ENCODE data around the gene GALT. TPM values are rescaled to one million over a fixed set of nuclear protein-coding genes. Genes with fewer than 3 reads are reported as not detected.

Gene GALT
- total and polyA plus RNA-seq, 8 donors: 17.4 to 148 (median 35.9) TPM

GRCh38 chr9:34624475-34625185 is 21.8 kb upstream of the GALT start:
- no peak for TF ChIP-seq POLR2AphosphoS5 (IDR thresholded peaks at IDR 0.05)
- no peak for TF ChIP-seq CTCF (IDR thresholded peaks at IDR 0.05)
- no peak for TF ChIP-seq POLR2A (IDR thresholded peaks at IDR 0.05)
- no peak for TF ChIP-seq EP300 (IDR thresholded peaks at IDR 0.05)
- DNase-seq: no peak
- intact Hi-C loops (cut with DNase I; ENCODE audit: low total_unique reads): no loop called here
- 12 to 25% (median 16%) methylated on average over 17 to 39 of the region's 39 CpGs for WGBS, 5 donors
- peaks cover 23 to 43% (median 37%) of the 10 kb centered on the region in 4 donors for H3K4me1 ChIP-seq
- no peak overlapping the region for H3K4me3 ChIP-seq
- no peaks in the 10 kb centered on the region for H3K9me3 ChIP-seq
- H3K27me3 ChIP-seq: peaks cover 30 to 86% (median 79%) of the 10 kb centered on the region in 3 donors
- H3K27ac ChIP-seq: no peak overlapping the region
- H3K36me3 ChIP-seq: no peaks in the 10 kb centered on the region

DNA sequence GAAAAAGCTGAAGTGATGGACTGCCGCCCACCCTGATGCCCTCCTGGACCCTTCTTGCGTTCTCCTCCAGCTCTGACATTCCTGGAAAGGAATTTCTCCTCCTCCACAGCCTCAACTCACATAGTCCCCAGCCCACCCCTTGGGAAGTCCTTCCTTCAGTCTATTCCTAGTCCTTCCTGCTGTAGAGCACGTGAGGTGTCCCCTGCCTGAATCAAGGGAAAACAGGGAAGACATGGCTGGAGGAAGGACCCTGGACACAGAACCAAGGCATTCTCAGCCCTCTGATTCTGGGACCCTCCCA is 21.3 kb upstream of the GALT start:
- H3K36me3 ChIP-seq: no peaks in the 10 kb centered on the region
- intact Hi-C loops (cut with DNase I; ENCODE audit: low total_unique reads): no loop called here
- peaks cover 30 to 91% (median 84%) of the 10 kb centered on the region in 3 donors for H3K27me3 ChIP-seq
- no peak for DNase-seq
- no peak overlapping the region for H3K4me3 ChIP-seq
- no peak for TF ChIP-seq POLR2AphosphoS5 (IDR thresholded peaks at IDR 0.05)
- peaks cover 21 to 38% (median 33%) of the 10 kb centered on the region in 4 donors for H3K4me1 ChIP-seq
- H3K9me3 ChIP-seq: no peaks in the 10 kb centered on the region
- H3K27ac ChIP-seq: no peak overlapping the region
- WGBS, 5 donors: 45 to 66% (median 59%) methylated on average over 3 of the region's 3 CpGs

- TF ChIP-seq POLR2A (IDR thresholded peaks at IDR 0.05) (no peak), EP300 (IDR thresholded peaks at IDR 0.05) (no peak), POLR2AphosphoS5 (IDR thresholded peaks at IDR 0.05) (no peak), CTCF (IDR thresholded peaks at IDR 0.05) (no peak)
- Histone ChIP-seq H3K9me3 (no peaks in the 10 kb centered on the region), H3K4me1 (peaks cover 21 to 31% (median 27%) of the 10 kb centered on the region in 4 donors), H3K27ac (no peak overlapping the region), H3K36me3 (no peaks in the 10 kb centered on the region), H3K4me3 (peak overlapping the region; percentile 46 to 57 (median 46)), H3K27me3 (peaks cover 30 to 83% (median 79%) of the 10 kb centered on the region in 3 donors)
- intact Hi-C loops (cut with DNase I; ENCODE audit: low total_unique reads): no loop called here
- no peak for DNase-seq
- WGBS, 5 donors: 34 to 43% (median 36%) methylated on average over 19 to 20 of the region's 20 CpGs
Measured at GRCh38 chr9:34627716-34628655, 18.5 kb upstream of the GALT start.

DNA sequence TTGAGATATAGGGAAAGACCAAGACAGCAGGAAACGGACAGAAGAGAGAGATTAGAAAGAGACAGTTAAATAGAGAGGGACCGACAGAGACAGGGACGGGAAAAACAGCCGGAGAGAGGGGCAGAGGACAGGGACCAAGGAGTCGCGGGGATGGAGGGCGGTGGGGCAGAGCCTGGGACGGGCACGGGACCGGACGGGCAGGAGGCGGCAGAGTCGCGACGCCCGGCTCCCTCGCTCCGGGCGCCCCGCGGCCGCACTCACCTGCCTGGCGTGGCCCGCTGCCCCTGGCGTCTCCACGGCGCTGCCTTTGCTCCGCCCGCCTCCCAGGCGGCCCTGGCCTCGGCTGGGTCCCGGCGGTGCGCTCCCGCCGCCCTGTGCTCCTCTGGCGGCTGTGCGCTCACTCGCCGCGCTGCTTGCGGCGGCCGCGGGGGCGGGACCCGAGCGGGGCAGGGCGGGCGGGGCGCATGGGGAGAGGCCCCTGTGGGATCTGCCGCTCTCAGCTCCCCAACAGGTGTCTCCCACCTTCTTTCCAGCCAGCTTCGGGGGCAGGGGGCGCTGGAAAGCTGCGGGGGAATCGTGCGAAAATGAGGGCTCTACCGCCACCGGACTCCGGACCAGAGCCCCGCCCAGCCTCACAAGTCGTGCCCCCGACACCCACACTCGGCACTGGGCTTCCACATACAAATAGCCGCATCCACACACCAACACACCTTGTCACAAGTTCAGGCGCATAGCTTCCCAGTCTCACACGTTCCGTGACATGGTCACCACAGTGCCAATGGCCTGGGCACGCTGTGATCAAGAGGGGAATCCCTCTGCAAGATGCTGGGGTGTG is 17.6 kb upstream of the GALT start, which contains the start of gene ARID3C:
ARID3C (minus strand) TSS at position 411 of the 835 bp plus-strand sequence. CDS start 1,052 bp downstream, outside the sequence.
- Histone ChIP-seq H3K4me3 (peak within 1 kb of the TSS; percentile 46 to 57 (median 46)), H3K27me3 (peaks cover 23 to 74% (median 70%) of the 10 kb centered on the region in 3 donors), H3K9me3 (no peaks in the 10 kb centered on the region), H3K36me3 (no peaks in the 10 kb centered on the region), H3K27ac (peak within 1 kb of the TSS in 1 of 5 donors; percentile 6), H3K4me1 (peaks cover 13 to 27% (median 21%) of the 10 kb centered on the region in 4 donors)
- DNase-seq: peak; percentile 61 to 79
- intact Hi-C loops (cut with DNase I; ENCODE audit: low total_unique reads): no loop called here
- 1 to 2% (median 2%) methylated on average over 40 to 69 of the region's 69 CpGs for WGBS, 5 donors
- no peak for TF ChIP-seq EP300 (IDR thresholded peaks at IDR 0.05)
- no peak for TF ChIP-seq POLR2AphosphoS5 (IDR thresholded peaks at IDR 0.05)
- TF ChIP-seq POLR2A (IDR thresholded peaks at IDR 0.05): no peak
- TF ChIP-seq CTCF (IDR thresholded peaks at IDR 0.05): no peak

Measured in stomach (tissue), 9 donors.